Smooth muscle cell (in vitro differentiated cells): ENCODE results near the gene MLLT6. TPM values are rescaled to one million over a fixed set of nuclear protein-coding genes. Genes with fewer than 3 reads are reported as not detected.
"Not testable (repeated sequence)": the region's sequence is repeated elsewhere in the genome, so short reads cannot be mapped to it uniquely, and the experiment has no call there.

Source experiments
- DNase-seq: peaks from one replicate; lab custom pipeline; 2025; ENCODE audit not compliant: unreplicated experiment; lab: John Stamatoyannopoulos, UW
- H2AFZ ChIP-seq: fragments of 200-600 bp; sonication (generic); 2 replicates; pipeline ENCODE4 v1.6.0; 2016; ENCODE audit warnings: antibody characterized with exemption, low read depth, mild to moderate bottlenecking
- H3F3A ChIP-seq: fragments of 200-600 bp; sonication (generic); 2 replicates; pipeline ENCODE4 v1.6.0; 2017; ENCODE audit warnings: antibody characterized with exemption, low read depth
- H3K27ac ChIP-seq: fragments of 200-600 bp; sonication (generic); 2 replicates; pipeline ENCODE4 v1.5.1; 2016; ENCODE audit warnings: low read depth, mild to moderate bottlenecking
- H3K27me3 ChIP-seq: fragments of 200-600 bp; sonication (generic); 2 replicates; pipeline ENCODE4 v1.6.1; 2016; ENCODE audit warnings: low read depth, mild to moderate bottlenecking
- H3K36me3 ChIP-seq: fragments of 200-600 bp; sonication (generic); 2 replicates; pipeline ENCODE4 v1.5.1; 2016; ENCODE audit warnings: low read depth
- H3K4me1 ChIP-seq: fragments of 200-600 bp; sonication (generic); 2 replicates; pipeline ENCODE4 v1.5.1; 2016; ENCODE audit warnings: low read depth
- H3K4me2 ChIP-seq: fragments of 200-600 bp; sonication (generic); 2 replicates; pipeline ENCODE4 v1.6.0; 2016; ENCODE audit warnings: mild to moderate bottlenecking
- H3K4me3 ChIP-seq: fragments of 200-600 bp; sonication (generic); 2 replicates; pipeline ENCODE4 v1.5.1; 2016; ENCODE audit warnings: mild to moderate bottlenecking
- H3K79me2 ChIP-seq: fragments of 200-600 bp; sonication (generic); 2 replicates; pipeline ENCODE4 v1.6.0; 2016; ENCODE audit warnings: low read depth, mild to moderate bottlenecking
- H3K9ac ChIP-seq: fragments of 200-600 bp; sonication (generic); 2 replicates; pipeline ENCODE4 v1.6.0; 2016; ENCODE audit warnings: low read depth
- H3K9me3 ChIP-seq: fragments of 200-600 bp; sonication (generic); replicated peaks from 2 replicates; pipeline ENCODE4 v1.5.1; 2016; ENCODE audit warnings: low read depth
- H4K20me1 ChIP-seq: fragments of 200-600 bp; sonication (generic); 2 replicates; pipeline ENCODE4 v1.6.0; 2016; ENCODE audit warnings: low read depth
- CTCF ChIP-seq: fragments of 200-600 bp; sonication (generic); IDR thresholded peaks from 2 replicates; pipeline ENCODE4 v1.5.1; 2017; ENCODE audit warnings: borderline replicate concordance, mild to moderate bottlenecking, antibody characterized with exemption; ENCODE audit not compliant: insufficient read depth, poor library complexity, severe bottlenecking
- WGBS: methylation state at CpG from one replicate; pipeline ENCODE4 v1.1.7; 2016; ENCODE audit warnings: low lambda C conversion rate; 5-methylcytosine and 5-hydroxymethylcytosine counted together
- polyA plus RNA-seq: library from polyadenylated mRNA; unstranded; fragments of >200 nt; fragmentation: Nextera tagmentation; extraction: Ambion mirVana; gene quantifications from 2 replicates; pipeline ENCODE4 v1.2.1, GENCODE V29; 2016
- total RNA-seq: library from RNA; depleted of rRNA; stranded (reverse); fragments of >200 nt; gene quantifications from 2 replicates; pipeline ENCODE4 v1.2.3, GENCODE V29; 2014

MLLT6 gene
- total and polyA plus RNA-seq, 2 experiments from 2014 or later = 4.6 to 11.2 TPM

DNA sequence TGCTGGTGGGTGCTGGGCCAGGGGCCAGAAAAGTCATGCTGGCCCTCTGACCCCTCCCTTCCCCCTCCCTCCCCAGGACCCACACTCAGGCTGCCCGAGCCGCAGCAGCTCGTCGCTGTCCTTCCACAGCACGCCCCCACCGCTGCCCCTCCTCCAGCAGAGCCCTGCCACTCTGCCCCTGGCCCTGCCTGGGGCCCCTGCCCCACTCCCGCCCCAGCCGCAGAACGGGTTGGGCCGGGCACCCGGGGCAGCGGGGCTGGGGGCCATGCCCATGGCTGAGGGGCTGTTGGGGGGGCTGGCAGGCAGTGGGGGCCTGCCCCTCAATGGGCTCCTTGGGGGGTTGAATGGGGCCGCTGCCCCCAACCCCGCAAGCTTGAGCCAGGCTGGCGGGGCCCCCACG, 16.7 kb downstream of the MLLT6 start:
- Histone ChIP-seq H3K4me3 (no peak overlapping the region), H2AFZ (no peak overlapping the region), H3K4me1 (peaks cover 11% of the 10 kb centered on the region), H3K27ac (no peak overlapping the region), H3K9me3 (no peaks in the 10 kb centered on the region), H3K4me2 (no peak overlapping the region), H4K20me1 (no peaks in the 10 kb centered on the region), H3K79me2 (no peaks in the 10 kb centered on the region), H3K36me3 (no peaks in the 10 kb centered on the region), H3K9ac (no peak overlapping the region), H3F3A (no peaks in the 10 kb centered on the region), H3K27me3 (no peaks in the 10 kb centered on the region)
- no peak for TF ChIP-seq CTCF
- WGBS = 77% methylated on average over 2 of the region's 16 CpGs
- no peak for DNase-seq

- Histone ChIP-seq H3K4me3 (no peak overlapping the region), H3K4me1 (peaks cover 3% of the 10 kb centered on the region), H2AFZ (no peak overlapping the region), H3K36me3 (no peaks in the 10 kb centered on the region), H3F3A (no peaks in the 10 kb centered on the region), H3K79me2 (no peaks in the 10 kb centered on the region), H4K20me1 (no peaks in the 10 kb centered on the region), H3K27me3 (no peaks in the 10 kb centered on the region), H3K9ac (no peak overlapping the region), H3K9me3 (no peaks in the 10 kb centered on the region), H3K4me2 (no peak overlapping the region), H3K27ac (no peak overlapping the region)
- WGBS = 90% methylated on average over 16 of the region's 16 CpGs
- no peak for DNase-seq
- no peak for TF ChIP-seq CTCF
Measured at GRCh38 chr17:38724337-38724988, 19.4 kb downstream of the MLLT6 start.

DNA sequence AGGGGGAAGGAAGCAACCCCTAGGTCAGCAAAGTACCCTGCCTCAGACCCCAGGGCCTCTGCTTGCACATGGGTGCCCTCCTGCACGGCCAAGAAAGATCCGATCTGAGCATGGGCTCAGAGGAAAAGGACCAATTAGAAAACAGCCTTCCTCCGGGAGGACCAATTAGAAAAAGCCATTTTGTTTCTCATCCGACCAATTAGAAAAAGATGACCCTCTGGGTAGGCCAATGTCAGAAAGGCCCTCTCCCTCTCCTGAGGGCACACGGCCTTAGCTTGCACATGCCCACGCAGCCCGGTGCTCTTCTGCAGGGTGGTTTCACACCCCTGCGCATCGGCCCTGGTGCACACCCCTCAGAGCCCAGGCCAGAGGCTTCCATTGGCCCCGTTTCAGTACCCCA, 20.0 kb downstream of the MLLT6 start:
- no peak overlapping the region for H3K4me2 ChIP-seq
- no peaks in the 10 kb centered on the region for H3K79me2 ChIP-seq

GRCh38 chr17:38726145-38726544, 21.1 kb downstream of the MLLT6 start:
- H3K9me3 ChIP-seq, H2AFZ ChIP-seq, H3K27ac ChIP-seq, H3K36me3 ChIP-seq, H3K9ac ChIP-seq, H3K4me1 ChIP-seq, DNase-seq, H3K4me2 ChIP-seq, H3F3A ChIP-seq, H4K20me1 ChIP-seq, H3K4me3 ChIP-seq, H3K79me2 ChIP-seq, H3K27me3 ChIP-seq: not testable (repeated sequence)
- WGBS = 84% methylated on average over 5 of the region's 8 CpGs

More for the DNA sequence above, 20.0 kb downstream of the MLLT6 start:
- H3K4me3 ChIP-seq = no peak overlapping the region
- no peaks in the 10 kb centered on the region for H3F3A ChIP-seq
- H3K27me3 ChIP-seq = no peaks in the 10 kb centered on the region
- no peak for DNase-seq
- H2AFZ ChIP-seq = no peak overlapping the region
- no peaks in the 10 kb centered on the region for H3K9me3 ChIP-seq
- 87% methylated on average over 10 of the region's 10 CpGs for WGBS
- no peak for TF ChIP-seq CTCF
- no peaks in the 10 kb centered on the region for H3K4me1 ChIP-seq
- no peak overlapping the region for H3K27ac ChIP-seq
- H4K20me1 ChIP-seq = no peaks in the 10 kb centered on the region
- H3K36me3 ChIP-seq = no peaks in the 10 kb centered on the region
- H3K9ac ChIP-seq = no peak overlapping the region
